Nucleus accumbens (tissue), 56 donors: ENCODE data around the gene HYCC1.

Experiments
- DNase-seq, 56 donors: peaks; one replicate each; lab custom pipeline; 2025; lab: John Stamatoyannopoulos, UW

The HYCC1 gene

DNA sequence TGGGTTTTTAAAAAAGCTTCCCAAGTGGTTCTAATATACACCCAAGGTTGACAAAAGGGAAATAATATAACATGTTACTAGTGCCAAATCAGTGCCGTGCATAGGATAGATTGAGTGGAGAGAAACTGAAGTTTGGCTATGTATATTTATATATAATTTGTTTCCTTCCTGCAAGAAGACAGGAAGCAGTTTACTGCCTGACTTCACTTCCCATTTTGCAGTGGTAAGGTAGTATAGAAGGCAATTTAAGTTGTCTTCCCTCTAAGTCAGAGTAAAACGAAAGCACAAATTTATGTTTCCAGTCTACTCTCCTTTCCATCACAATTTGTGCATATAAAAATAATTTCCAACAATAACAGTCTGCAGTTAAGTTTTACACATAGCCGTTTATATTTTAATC, 3.4 kb upstream of the HYCC1 start:
- no peak for DNase-seq

DNA sequence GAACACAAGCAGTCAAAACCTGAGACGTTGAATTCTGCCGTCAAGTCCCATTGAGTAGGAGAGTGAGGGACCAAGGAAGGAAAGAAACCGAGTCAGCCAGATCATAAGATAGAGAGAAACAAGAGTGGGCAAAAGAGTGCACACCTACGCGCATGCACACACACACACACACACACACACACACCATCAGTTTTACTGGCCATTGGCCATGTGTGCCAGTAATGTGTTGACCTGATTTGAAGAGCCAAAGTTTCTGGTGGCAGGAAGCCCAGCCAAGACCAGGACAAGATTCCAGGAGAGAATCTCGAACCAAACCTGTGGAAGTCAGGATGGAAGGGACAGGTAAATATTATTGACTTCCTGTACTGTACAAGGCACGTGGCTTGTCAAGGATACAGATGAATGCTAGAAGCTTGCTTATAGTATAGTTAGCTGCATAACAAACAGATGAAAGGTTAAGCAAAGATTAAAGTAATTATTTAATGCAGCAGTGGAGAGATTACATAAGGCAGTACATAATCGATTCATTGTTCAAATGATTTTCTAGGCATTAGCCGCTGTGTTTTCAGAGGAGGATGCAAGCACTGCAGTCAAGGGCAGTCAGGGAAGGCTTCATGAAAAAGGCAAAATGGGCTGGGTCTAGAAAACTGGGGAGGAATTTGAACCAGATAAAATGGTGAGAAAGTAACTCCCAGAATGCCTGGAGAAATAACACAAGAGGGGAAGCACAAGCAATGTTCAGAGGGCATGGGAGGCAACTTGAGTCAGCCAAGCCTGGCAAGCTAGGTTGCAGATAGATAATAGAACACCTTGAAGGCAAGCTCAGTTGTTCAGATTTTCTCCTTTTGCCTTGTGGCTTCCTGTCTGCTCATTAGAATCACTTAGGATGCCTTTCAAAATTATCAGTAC, 2.7 kb upstream of the HYCC1 start:
- DNase-seq = peak in 1 of 56 donors; percentile 4

DNA sequence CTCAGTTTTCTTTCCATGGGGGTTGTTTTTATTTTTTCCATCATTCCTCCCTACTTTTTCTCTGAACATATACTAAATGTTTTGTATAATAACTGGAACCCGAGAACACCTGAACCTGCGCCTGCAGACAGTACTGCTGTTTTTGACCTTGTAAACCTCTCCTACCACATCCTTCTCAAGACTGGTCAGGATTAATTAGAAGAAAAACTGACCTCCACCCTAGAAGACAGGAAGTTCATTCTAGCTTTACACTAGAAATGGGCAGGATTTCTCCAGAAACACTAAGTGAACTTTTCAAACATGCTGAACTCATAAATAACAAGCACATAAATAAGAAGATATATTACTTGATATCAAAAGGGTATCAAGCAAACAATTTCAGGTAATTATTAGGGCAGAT, 751 bp upstream of the HYCC1 start:
- DNase-seq = no peak

DNA sequence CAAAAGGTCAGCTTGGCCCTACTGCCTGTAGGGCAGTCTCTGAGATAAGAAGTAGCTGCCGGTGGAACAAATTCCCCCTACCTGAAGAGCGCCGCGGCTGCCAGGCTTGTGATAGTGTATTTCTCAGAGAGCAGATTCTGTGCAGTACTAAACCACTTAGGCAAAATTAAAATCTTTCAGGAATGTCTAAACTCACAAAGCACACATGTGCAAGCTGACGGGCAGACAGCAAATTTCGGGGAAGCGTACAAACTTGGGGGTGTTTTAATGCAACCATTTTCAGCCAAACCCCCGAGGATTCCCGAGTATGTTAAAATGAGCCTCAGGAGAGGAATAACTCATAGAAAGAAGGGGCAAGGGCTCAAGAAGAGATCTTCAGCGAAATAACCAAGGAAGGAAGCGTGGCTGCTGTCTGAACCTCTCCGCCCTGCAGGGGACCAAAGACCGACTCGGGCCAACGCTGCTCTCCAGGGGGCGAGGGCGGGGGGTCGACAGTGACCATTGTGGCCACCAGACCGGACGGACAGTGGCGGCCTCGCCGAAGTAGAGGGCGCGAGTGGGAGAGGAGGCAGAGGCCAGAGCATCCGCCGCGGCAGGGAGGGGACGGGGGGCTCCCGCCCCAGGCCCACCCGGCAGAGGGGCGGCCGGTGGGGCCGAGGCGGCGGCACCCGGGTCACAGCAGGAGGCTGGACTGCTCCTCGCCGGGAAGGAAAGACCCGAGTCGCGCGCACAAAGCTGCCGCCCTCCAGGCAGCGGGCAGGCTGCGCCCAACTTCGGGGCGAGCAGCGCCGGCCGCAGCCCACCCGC, 819 bp downstream of the HYCC1 start:
- DNase-seq = peak in 29 of 56 donors; percentile 4 to 62 (median 24)

DNA sequence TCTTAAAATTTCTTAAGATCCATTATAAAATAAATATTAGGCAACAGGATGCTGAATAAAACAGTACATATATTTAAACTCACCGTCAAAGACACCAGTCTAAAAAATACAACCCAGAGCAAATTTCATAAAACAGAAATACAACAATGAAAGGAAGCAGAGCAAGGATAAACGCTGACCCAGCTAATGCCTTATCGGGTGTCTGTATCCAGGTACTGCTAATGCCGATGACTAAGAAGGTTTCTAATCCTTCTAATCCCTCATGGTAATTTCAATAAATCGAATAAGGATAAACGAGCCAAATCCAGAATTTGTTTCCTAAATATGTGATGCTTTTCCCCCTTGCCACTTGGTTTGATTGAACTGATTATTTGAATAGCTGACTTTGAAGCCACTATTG, 1.7 kb downstream of the HYCC1 start:
- no peak for DNase-seq

DNA sequence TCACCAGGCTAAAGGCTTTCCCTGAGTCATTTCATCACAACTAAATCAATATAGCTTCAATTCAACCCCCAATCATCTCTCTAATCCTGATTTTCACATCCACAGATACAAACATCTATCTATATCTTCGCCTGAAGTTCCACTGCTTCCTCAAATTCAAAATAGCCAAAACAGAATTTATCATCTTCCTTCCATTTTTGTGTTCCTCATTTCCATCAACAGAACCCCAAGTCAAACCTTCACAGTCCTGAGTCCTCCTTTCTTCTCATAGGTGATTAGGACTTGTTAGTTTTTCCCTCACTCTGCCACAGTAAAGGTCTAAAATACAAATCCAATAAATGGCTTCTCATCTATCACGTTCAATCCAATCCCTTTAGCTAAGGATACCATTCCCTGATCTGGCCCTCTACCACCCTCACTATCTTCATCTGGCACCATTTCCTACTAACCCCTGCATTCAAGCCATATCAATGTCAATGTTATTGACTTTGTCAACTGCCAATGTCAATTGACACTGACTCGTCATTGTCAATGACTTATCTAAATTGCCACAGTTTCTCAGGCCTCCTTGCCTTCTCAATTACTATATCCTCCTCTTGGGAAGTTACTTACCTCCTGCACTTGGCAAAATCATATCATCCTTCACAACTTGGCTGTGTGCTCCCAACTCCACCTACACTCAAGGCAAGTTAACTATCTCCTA, 2.6 kb downstream of the HYCC1 start:
- no peak for DNase-seq

DNA sequence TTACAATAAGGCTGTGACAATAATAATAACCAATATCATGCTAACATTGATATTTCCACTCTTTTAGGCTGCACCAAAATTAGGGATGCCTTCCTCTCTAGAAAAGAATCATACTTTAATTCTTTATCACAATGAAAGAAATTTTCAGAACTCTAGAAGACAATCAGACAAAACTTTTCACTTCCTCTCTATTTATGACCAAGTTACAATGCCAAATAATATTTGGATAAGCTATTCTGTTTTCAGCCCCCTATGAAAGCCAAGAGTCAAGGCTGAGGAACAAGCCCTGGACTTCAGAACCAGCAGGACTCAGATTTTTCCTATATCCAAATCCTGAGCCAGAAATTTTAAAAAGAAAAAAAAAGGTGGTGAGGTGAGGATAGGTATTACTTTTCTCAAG, 4.6 kb downstream of the HYCC1 start:
- no peak for DNase-seq

DNA sequence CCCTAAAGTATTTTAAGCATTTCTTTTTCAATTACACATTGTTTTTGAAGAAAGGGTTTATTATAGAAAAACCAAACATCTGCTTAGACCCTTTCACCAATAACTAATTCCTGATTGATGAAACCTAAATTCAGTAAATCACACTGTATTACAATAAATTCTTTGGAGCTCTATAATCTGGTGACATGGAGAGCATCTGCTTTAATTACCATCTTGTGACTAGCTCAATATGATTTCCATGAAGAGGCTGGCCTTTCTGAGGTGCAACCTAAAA, 9.7 kb downstream of the HYCC1 start:
- DNase-seq = no peak

DNA sequence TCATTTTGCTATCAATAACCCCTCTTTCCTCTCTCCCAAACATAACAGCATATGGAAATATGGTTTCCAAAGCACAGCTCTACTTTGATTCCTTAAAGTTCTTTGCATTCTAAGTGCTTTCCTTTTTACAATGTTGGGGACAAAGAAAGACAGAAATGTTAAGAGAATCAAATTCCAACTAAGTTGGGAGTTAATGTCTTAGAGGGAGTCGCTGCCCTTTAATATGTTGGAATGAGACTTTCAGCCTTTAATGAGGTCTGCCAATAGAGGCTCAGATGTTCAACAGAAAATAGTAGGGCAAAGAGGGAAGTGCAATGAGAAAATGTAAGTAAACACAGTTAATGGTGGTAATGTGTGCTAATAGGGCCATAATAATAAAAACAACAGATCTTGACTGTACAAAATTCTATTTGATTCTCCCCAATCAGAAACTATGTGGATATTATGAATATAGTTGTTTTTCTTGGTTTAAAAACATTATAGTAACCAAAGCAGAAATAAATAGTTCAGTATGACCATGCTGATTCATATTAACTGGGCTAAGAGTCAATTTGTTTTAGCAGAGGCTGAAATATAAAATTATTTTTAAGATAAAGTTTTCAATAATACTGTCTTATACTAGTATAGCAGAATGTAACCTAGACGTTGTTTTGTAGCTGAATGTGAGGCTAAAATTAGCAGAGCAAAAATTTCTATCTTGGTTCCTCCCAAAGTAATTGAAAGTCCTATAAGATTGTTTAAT, 10.3 kb downstream of the HYCC1 start:
- no peak for DNase-seq

DNA sequence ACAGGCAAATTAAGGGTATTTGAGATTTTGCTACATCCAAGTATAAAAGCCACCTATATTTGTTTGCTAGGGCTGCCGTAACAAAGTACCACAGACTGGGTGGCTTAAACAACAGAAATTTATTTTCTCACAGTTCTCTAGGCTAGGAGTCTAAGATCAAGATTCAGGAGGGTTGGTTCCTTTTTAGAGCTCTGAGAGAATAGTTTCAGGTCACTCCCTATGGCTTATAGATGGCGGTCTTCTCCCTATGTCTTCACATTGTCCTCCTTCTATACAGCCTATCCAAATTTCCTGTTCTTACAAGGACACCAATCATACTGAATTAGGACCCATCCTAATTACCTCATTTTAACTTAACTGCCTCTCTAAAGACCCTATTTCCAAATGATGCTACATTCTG, 11.2 kb downstream of the HYCC1 start:
- DNase-seq = no peak

DNA sequence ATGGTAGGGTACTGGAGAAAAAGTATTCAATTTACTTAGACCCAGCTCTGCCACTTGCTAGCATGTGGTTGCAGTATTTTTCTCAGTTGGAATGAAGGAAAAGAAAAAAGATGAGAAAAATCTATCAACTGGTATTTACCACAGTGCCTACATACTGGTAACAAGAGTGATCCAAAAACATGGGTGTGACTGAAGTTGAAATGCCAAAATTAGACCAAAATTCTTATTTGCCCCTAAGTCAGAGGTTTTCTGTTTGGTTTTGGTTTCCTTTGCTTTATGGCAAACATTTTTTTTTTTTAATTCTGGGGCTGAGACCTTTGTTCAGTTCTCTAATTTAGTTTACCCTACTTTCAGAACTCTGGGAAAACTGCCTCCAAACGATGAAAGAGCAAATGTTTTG, 12.3 kb downstream of the HYCC1 start:
- DNase-seq = no peak

DNA sequence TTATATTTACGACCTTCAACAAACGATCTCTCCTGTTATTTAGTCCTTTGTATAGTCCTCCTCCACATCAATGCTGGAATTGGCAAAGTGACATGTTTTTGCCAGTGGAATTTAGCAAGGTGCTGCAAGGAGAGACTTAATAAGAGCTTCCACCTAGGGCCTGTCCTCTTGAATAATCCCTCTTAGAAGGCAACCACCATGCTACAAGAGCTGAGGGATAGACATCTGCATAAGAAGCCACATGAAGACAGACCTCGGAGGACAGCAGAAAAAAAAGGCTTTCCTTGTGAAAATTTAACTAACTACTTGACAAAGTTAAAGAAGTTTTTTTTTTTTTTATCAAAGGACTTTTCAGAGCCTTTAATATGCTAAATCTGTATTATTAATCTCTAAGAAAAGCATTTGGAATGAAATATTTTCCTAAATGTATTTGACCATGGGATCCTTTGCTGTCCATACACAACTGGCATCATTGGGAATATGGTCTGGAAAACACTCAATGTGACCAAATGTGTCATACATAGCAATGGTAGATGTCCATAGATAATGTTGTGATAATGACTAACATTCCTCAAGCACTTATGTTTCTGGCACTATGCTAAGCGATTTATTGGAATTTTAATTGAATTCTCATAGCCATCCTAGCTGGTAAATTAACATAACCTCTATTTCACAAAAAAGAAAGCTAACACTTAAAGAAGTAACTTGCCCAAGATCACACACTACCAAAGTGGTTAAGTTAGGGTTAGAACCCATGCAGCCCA, 13.2 kb downstream of the HYCC1 start:
- DNase-seq = no peak

DNA sequence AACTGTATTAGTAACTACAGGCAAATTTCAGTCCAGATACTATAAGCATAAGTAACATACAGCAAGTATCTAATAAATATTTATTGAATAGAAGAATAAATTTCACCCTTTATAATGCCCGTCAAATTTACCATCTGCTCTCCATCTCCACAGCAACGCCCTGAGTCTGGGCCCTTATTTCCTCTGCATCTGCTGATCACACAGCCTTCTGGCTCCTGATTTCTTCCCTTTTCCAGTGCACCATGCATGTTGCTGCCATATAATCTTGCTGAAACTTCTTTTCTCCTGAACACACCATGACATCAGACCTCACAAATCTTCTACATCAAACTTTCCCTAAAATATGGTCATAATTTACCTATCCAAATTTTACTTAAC, 15.4 kb downstream of the HYCC1 start:
- DNase-seq = no peak

DNA sequence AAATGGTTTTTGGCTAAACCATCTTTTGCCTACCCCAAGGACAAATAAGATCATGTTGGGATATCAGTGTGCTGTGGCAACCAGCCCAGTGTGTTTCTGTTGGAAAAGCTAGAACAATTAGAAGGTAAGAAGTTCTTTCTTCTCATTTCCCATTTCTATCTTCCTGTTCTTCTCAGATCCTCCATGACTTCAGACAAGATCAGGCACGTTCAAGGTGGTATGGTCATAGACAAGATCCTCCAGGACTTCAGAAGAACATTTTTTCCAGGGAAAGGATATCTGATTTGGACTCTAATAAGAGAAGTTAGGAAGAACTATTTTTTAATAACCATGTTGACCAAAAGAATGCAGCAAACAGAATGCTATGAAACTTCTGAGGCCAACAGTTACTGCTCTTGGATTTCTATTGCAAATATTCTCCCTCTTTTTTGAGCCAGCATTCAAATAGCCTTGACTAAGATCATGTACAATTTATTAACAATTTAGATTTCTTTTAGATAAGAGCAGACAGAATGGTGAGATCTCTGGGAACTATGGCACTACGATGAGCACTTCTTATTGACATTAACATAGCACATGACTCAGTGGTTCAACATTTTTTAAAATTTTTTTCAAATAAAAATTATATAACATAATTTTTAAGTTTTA, 15.9 kb downstream of the HYCC1 start:
- no peak for DNase-seq

DNA sequence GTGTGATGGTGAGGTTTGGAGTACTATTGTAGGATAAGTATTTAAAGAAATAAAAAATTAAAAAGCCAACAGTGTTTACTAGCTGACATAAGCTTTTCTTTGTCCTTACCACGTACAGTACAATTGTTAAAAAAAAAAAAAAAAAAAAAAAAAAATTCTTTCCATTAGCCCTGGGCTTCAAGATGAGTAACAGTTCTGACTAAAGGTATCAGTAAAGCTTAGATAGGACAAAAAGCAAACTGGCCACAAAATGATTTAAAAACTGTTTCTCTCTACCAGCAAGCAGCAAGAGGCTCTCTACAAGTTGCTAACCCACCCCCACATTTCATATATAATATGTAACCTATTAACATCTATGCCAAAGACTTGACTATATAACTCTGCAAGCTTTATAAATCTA, 17.5 kb downstream of the HYCC1 start:
- DNase-seq = no peak

DNA sequence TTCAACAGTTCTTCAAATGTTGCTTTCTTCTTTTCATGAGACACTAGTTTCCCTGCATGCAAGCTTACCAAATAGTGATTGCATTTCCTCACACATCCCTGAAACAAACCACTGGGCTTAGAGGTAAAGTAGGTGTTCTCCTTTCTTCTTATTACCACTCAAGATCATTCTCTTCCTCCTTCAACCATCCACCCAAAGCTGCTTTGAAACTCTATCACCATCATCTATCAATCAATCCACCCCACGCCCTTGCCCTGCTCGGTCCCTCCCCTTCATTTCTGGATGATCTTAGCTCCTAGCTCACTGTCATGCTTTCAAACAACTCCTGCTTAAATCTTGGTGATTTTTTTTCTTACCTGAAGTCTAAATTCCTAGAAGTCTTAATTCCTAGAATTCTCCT, 18.9 kb downstream of the HYCC1 start:
- no peak for DNase-seq

DNA sequence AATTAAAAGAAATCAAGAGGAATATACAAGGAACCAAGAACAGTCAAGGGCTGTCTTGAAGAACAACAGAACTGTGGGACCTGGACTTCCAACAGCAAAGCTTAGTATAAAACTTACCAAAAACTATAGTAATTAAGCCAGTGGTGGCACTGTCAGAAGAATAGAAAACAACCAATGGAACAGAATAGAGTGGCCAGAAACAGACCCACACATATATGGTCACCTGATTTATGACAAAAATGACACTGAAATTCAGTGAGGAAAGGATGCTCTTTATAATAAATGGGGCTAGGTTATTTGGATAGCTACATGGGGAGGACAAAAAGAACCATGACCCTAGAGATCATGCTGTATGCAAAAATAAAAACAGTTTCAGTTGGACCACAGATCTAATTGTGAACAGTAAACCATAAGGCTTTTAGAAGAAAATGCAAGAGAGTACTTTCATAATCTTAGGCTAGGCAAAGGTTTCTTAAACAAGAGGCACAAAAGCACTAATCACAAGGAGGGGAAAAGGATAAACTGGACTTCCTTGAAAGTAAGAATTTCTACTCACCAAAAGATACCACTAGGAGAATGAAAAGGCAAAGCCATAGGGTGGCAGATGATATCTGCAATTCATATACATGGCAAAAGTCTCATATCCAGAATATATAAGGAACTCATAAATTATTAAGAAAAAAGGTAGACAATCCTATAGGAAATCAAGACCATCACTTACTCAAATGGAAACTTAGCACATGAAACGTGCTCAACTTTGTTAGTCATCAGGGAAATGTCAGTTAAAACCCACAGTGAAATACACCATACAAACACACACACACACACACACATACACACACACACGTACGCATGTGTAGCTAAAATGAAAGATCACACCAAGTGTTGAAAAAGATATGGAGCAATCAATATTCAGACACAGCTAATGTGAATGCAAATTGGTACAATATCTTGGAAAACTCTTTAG, 20.8 kb downstream of the HYCC1 start:
- DNase-seq = no peak

DNA sequence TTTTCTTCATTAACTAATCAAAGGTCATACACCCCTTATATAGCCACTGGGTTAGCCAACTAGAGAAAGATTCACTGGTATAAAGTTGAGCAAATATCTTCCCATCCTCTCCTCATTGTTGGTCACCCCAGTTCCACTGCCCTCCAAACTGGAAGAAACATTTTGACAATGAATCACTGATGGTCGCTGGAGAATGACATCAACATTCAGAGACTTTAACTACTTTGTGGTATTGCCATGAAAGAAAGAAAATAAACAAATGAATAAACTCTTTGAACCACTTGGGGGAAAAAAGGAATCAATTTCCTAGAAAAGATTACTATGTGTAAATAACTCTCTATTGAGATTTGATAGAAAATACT, 23.4 kb downstream of the HYCC1 start:
- no peak for DNase-seq
